Natural killer cell (primary cell): ENCODE measurements around the gene MFSD2B. TPM values are rescaled to one million over a fixed set of nuclear protein-coding genes. Genes with fewer than 3 reads are reported as not detected.
"Not testable (repeated sequence)": the region's sequence is repeated elsewhere in the genome, so short reads cannot be mapped to it uniquely, and the experiment has no call there.

ENCODE experiments used
- ATAC-seq, 3 donors: fragments of 150-1000 bp in 2 of 3; fragments of 200-7000 bp in 1 of 3; cut with Tn5 transposase; 1 replicate in 1 of 3; 2 replicates in 2 of 3; pipeline ENCODE4 v1.10.0; 2021; ENCODE audit warnings: mild to moderate bottlenecking in 2 of 3, moderate library complexity in 2 of 3
- DNase-seq, 2 donors: peaks; one replicate each; pipeline versions ENCODE4 v3.0.0 to v3.0.0-alpha.2; 2013 to 2021; ENCODE audit warnings: mixed read lengths in 1 of 2
- H3K27ac ChIP-seq: one replicate; pipeline ENCODE4 v1.5.1; 2013; ENCODE audit warnings: mild to moderate bottlenecking, low read length
- H3K27me3 ChIP-seq: one replicate; pipeline ENCODE4 v1.6.1; 2013; ENCODE audit warnings: low read length; ENCODE audit not compliant: control insufficient read depth, insufficient read depth
- H3K36me3 ChIP-seq: one replicate; pipeline ENCODE4 v1.6.1; 2013; ENCODE audit warnings: low read length; ENCODE audit not compliant: control insufficient read depth, insufficient read depth
- H3K4me1 ChIP-seq: one replicate; pipeline ENCODE4 v1.6.1; 2013; ENCODE audit warnings: low read length; ENCODE audit not compliant: control insufficient read depth, insufficient read depth
- H3K4me3 ChIP-seq: one replicate; pipeline ENCODE4 v1.5.1; 2013; ENCODE audit warnings: low read length
- H3K9me3 ChIP-seq: one replicate; pipeline ENCODE4 v1.6.1; 2013; ENCODE audit warnings: low read length; ENCODE audit not compliant: control insufficient read depth, insufficient read depth
- H3K27ac Mint-ChIP-seq, 2 donors: one replicate each; pipeline ENCODE4 v1.8.0; 2022; ENCODE audit warnings: mild to moderate bottlenecking in 2 of 2, mixed read lengths in 2 of 2, moderate library complexity in 1 of 2
- H3K27me3 Mint-ChIP-seq, 2 donors: one replicate each; pipeline ENCODE4 v1.8.0; 2022; ENCODE audit warnings: low read depth in 2 of 2, mixed read lengths in 2 of 2
- H3K36me3 Mint-ChIP-seq: one replicate; pipeline ENCODE4 v1.8.0; 2022; ENCODE audit warnings: mixed read lengths
- H3K4me1 Mint-ChIP-seq, 2 donors: one replicate each; pipeline ENCODE4 v1.8.0; 2022; ENCODE audit warnings: mixed read lengths in 2 of 2
- H3K4me3 Mint-ChIP-seq: one replicate; pipeline ENCODE4 v1.8.0; 2022; ENCODE audit warnings: mild to moderate bottlenecking, moderate library complexity, mixed read lengths
- H3K9me3 Mint-ChIP-seq, 2 donors: one replicate each; pipeline ENCODE4 v1.8.0; 2022; ENCODE audit warnings: mixed read lengths in 2 of 2
- WGBS: methylation state at CpG from one replicate; pipeline ENCODE4 v1.1.7; 2013; ENCODE audit warnings: missing lambda C conversion rate; ENCODE audit not compliant: insufficient coverage; 5-methylcytosine and 5-hydroxymethylcytosine counted together
- intact Hi-C: fragments of 100-400 bp; cut with micrococcal nuclease; formaldehyde crosslinking; loops from one replicate; pipeline ENCODE4 v1.14.2; 2022
- total RNA-seq, 4 donors: library from RNA; stranded (reverse); fragments of 120-200 nt in 1 of 4; gene quantifications; one replicate each; pipeline versions ENCODE4 v1.2.3 to v1.2.4, GENCODE V29; 2013 to 2022
- TF ChIP-seq, protein P1 (sequence below): fragments of 200-600 bp; IDR thresholded peaks from one replicate; pipeline ENCODE4 v1.8.0; 2022; ENCODE audit warnings: antibody characterized with exemption

Gene MFSD2B
- total RNA-seq, 3 donors from 2014 or later (not counting 1 experiment from before 2014, with no cell fraction given), result 0.93 to 1.1 TPM; not detected in 1

DNA sequence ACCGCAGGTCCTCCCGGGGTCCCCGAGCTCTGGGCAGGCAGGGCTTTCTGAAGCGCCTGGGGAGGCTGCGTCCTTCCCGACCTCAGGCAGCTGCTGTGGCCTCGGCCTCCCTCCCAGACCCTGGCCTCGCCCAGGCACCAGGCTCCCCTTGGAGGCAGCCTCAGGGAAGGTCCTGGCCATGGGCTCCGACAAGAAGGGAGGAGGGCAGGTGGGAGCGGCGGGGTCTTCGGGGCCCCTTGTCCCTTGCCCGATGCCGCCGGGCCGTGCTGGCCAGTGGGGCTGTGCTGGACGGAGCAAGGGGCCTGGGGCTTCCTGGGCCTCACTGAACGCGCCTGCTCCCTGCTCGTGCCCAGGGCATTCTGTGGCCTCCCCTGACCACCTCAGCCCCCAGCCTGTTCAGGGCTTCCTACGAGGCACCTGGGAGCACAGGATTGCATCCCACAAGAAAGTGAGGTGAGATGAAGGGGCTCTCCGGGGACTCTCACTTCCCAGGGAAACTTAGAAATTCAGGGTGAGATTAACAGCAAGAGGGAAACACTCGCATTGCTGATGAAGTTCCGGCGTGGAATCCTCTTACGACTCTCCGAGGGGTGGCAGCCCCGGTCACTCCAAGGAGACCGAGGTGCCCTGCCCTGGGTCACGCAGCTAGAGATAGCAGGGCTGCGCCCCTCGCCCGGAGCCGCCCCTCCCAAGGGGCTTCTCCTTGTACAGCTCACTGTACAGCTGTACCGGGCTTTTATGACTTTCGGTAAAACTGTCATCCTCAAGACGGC, 778 bp downstream of the MFSD2B start:
- H3K4me3 ChIP-seq, result no peak overlapping the region
- DNase-seq (no peak), ATAC-seq (no peak)
- WGBS, result 58% methylated on average over 37 of the region's 37 CpGs
- intact Hi-C loops, result no loop called here
- no peaks in the 10 kb centered on the region for H3K36me3 Mint-ChIP-seq
- no peaks in the 10 kb centered on the region for H3K9me3 ChIP-seq
- peaks cover 21% of the 10 kb centered on the region for H3K4me1 ChIP-seq
- H3K27me3 Mint-ChIP-seq, result peaks cover 14 to 21% of the 10 kb centered on the region in 2 donors
- no peak overlapping the region for H3K27ac ChIP-seq
- H3K36me3 ChIP-seq, result no peaks in the 10 kb centered on the region
- TF ChIP-seq, protein P1, sequence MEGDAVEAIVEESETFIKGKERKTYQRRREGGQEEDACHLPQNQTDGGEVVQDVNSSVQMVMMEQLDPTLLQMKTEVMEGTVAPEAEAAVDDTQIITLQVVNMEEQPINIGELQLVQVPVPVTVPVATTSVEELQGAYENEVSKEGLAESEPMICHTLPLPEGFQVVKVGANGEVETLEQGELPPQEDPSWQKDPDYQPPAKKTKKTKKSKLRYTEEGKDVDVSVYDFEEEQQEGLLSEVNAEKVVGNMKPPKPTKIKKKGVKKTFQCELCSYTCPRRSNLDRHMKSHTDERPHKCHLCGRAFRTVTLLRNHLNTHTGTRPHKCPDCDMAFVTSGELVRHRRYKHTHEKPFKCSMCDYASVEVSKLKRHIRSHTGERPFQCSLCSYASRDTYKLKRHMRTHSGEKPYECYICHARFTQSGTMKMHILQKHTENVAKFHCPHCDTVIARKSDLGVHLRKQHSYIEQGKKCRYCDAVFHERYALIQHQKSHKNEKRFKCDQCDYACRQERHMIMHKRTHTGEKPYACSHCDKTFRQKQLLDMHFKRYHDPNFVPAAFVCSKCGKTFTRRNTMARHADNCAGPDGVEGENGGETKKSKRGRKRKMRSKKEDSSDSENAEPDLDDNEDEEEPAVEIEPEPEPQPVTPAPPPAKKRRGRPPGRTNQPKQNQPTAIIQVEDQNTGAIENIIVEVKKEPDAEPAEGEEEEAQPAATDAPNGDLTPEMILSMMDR, result no peak
- H3K27ac Mint-ChIP-seq, result no peak overlapping the region
- H3K4me3 Mint-ChIP-seq, result peak overlapping the region; percentile 61
- H3K9me3 Mint-ChIP-seq, result no peaks in the 10 kb centered on the region
- peaks cover 19% of the 10 kb centered on the region for H3K27me3 ChIP-seq
- H3K4me1 Mint-ChIP-seq, result peaks cover 13 to 20% of the 10 kb centered on the region in 2 donors

DNA sequence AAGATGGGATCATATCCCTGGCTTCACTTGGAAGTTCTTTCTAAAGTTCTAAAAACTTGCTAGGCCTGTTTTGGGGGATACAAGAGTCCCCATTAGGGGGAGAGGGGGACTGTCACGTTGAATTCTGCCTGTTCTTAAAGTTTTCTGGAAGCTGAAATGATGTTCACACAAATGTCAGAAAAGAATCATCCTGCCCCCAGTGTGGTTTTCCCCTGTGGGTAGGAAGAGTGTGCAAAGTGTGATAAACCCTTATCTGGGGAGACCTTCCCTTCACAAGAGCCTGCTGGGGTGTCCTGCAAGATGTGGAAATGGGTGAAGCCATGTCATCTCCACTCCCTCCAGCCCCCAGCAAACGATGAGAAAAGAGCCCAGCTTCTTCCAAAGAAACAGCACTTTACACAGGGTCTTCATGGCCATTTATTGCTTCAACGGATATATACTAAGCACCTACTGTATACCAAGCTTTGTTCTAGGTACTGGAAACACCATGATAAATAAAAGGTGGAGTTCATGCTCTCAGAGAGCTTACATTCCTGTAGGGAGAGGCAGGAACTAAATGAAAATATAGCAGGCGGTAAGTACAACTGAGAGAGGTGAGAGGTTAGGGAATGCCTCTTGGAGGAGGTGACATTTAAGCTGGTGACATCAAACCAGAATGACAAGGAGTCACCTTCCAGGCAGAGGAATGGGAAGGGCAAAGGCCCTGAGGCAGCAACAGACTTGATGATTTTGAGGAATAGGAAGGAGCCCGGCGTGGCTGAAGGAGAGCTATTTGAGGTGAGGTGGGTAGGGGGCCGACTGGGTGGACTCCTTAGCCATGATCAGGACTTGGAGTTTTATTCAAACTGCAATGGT, 1.6 kb downstream of the MFSD2B start:
- Histone ChIP-seq H3K4me3 (no peak overlapping the region), H3K4me1 (peaks cover 21% of the 10 kb centered on the region), H3K27ac (no peak overlapping the region), H3K9me3 (no peaks in the 10 kb centered on the region), H3K36me3 (no peaks in the 10 kb centered on the region), H3K27me3 (peaks cover 19% of the 10 kb centered on the region)
- intact Hi-C loops, result no loop called here
- Mint-ChIP-seq H3K4me1 (peaks cover 13 to 20% of the 10 kb centered on the region in 2 donors), H3K9me3 (no peaks in the 10 kb centered on the region), H3K36me3 (no peaks in the 10 kb centered on the region), H3K27ac (no peak overlapping the region), H3K27me3 (peaks cover 14 to 21% of the 10 kb centered on the region in 2 donors), H3K4me3 (peak overlapping the region; percentile 61)
- TF ChIP-seq, protein P1, result no peak
- ATAC-seq (peak in 1 of 3 donors; percentile 55), DNase-seq (no peak)
- 59% methylated on average over 5 of the region's 7 CpGs for whole genome bisulfite sequencing

DNA sequence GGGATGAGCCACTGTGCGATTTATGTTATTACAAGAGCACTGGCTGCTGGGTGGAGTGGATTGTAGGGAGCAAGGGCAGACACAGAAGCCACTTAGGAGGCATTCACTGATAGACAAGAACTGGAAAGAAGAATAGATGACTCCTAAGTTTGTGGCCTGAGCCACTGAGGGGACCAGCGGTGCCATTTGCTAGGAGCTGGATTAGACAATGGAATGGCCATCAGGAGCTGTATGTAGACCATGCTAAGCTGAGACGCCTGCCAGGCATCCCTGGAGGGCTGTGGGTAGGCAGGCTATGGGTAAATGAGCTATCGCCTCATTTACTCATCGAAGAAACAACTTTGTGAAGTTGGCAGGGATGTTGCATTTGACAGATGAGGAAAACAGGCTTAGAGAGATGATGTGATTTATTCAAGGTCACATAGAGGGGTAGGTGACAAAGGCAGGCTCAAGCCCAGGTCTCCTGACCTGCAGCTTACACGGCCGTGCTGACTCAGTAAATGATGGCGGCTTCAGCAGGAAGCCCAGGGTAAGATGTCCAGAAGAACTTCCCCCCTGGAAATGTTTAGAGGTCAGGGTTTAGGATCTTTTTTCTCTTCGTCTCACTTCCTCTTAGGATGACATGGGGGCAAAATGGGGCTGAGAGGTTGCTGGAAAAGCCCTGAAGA, 2.8 kb downstream of the MFSD2B start:
- Mint-ChIP-seq H3K36me3 (no peaks in the 10 kb centered on the region), H3K4me1 (peaks cover 13 to 20% of the 10 kb centered on the region in 2 donors), H3K9me3 (no peaks in the 10 kb centered on the region), H3K4me3 (no peak overlapping the region), H3K27me3 (peaks cover 14 to 21% of the 10 kb centered on the region in 2 donors), H3K27ac (no peak overlapping the region)
- H3K9me3 ChIP-seq, result no peaks in the 10 kb centered on the region
- intact Hi-C loops, result no loop called here
- TF ChIP-seq, protein P1, result no peak
- H3K27ac ChIP-seq, result no peak overlapping the region
- H3K36me3 ChIP-seq, result no peaks in the 10 kb centered on the region
- no peak overlapping the region for H3K4me3 ChIP-seq
- DNase-seq (no peak), ATAC-seq (no peak)
- peaks cover 21% of the 10 kb centered on the region for H3K4me1 ChIP-seq
- WGBS, result 75% methylated on average over 9 of the region's 9 CpGs
- peaks cover 19% of the 10 kb centered on the region for H3K27me3 ChIP-seq

DNA sequence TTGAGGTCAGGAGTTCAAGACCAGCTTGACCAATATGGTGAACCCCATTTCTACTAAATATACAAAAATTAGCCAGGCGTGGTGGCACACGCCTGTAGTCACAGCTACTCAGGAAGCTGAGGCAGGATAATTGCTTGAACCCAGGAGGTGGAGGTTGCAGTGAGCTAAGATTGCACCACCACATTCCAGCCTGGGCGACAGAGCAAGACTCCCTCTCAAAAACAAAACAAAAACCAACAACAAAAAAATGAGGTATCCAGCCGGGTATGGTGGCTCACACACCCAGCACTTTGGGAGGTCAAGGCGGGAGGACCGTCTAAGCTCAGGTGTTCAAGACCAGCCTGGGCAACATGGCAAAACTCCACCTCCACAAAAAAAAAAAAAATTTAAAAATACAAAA, 5.0 kb downstream of the MFSD2B start:
- intact Hi-C loops, H3K9me3 Mint-ChIP-seq, H3K36me3 Mint-ChIP-seq, H3K4me3 Mint-ChIP-seq, H3K27ac ChIP-seq, H3K9me3 ChIP-seq, H3K4me3 ChIP-seq, ATAC-seq, H3K36me3 ChIP-seq, DNase-seq, H3K27ac Mint-ChIP-seq: not testable (repeated sequence)
- peaks cover 15% of the 10 kb centered on the region for H3K4me1 ChIP-seq
- Mint-ChIP-seq H3K27me3 (peaks cover 14 to 21% of the 10 kb centered on the region in 2 donors), H3K4me1 (peaks cover 13 to 20% of the 10 kb centered on the region in 2 donors)
- H3K27me3 ChIP-seq, result peaks cover 12% of the 10 kb centered on the region
- 90% methylated on average over 4 of the region's 6 CpGs for WGBS
